HG02798 (cell line): Measurements from ENCODE around the gene DLGAP1.

ENCODE experiments used
- ATAC-seq: cut with Tn5 transposase; IDR thresholded peaks from one replicate; pipeline ENCODE4 v1.9.1; 2021; ENCODE audit warnings: mild to moderate bottlenecking; ENCODE audit not compliant: unreplicated experiment, poor library complexity

The DLGAP1 gene

DNA sequence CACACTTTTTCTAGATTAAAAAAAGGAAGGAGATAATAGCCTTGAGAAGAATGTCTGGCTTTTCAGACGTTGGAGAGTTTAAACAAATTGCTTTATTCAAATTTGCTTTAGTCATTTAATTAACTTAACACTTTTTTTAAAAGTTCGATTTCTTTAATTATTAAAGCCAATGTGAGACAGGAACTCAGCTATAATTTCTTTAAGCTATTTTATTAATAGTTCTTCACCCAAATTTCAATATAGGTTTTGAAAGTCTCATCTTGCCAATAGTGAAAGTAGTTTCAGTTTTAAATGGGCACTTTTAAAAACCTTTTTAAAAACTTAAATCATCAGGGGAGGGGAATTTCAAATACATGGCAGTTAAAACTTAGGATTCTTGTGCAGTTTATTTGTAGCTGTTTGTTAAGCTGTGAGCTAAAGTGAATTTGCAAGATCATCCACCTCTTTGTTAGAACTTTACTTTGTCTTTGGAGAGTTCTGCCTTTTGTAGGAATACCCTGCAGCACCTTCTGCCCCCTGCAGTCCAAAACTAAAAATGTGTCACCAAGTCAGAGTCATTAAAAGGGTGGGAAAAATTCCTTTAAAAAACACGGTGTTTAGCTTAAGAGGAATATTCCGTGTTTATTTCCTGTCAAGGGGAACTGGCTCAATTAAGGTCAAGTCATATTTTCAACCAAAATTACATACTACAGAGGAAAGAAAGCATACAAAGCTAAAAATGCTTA, 1000.6 kb downstream of the DLGAP1 start:
- no peak for ATAC-seq

DNA sequence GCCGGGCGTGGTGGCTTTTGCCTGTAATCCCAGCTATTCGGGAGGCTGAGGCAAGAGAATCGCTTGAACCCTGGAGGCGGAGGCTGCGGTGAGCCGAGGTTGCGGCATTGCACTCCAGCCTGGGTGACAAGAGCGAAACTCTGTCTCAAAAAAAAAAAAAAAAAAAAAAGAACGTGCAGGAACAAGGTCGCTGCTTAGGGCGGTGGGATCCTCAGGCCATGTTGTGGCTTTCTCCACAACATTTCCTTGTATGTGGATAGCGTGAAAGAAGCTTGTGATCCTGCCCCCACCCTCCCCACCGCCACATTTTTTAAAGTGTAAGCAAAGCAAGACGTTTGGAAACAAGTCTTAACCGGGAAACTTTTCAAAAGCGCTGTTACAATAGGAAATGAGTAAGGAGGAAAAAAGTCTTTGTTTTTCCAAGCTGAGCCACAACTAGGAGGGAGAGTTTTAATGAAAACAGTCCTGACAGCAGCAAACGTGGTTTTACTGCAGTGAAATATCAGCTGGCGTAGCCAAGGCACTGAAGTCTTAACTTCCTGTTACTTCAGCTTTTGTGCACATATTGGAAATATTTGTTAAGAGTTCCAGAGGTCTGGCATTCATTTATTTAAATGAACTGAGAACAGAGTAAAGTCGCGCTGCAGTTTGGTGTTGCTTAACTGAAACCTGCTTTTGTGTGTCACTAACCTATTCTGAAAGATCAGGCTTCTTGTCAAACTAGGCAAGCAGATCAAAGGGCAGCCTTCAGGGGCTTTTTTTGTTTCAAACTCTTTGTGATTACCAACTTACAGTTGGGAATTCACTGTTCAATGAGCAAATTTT, 1001.4 kb downstream of the DLGAP1 start:
- no peak for ATAC-seq

DNA sequence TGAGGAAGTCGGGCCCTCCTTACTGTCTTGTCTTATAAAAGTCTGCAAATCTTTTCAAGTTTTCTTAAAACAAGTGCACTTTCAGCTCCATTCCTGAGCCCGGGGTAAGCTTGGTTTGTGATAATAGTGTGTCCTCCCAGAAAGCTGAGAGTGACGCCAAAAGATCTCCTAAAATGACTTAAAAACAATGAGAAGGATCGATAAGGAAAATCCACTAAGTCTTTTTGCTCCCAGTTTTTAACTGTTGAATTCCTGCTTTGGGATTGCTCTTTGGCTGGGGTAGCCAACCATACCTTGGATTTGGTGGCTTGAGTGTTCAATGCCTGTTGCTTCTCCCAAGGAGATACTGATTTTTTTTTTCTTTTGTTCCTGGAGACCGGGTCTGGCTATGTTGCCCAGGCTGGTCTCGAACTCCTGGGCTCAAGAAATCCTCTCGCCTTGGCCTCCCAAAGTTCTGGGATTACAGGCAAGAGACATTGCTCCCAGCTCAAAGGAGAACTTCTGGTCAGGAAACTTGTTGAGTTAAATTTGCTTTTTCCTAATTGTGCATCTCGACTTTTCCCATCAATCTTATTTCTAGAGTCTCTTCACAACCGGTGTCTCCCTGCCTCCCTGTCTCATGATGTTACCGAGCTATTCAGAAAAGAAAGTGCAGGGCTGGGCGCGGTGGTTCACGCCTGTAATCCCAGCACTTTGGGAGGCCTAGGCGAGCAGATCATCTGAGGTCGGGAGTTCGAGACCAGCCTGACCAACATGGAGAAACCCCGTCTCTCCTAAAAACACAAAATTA, 1002.2 kb downstream of the DLGAP1 start:
- no peak for ATAC-seq

DNA sequence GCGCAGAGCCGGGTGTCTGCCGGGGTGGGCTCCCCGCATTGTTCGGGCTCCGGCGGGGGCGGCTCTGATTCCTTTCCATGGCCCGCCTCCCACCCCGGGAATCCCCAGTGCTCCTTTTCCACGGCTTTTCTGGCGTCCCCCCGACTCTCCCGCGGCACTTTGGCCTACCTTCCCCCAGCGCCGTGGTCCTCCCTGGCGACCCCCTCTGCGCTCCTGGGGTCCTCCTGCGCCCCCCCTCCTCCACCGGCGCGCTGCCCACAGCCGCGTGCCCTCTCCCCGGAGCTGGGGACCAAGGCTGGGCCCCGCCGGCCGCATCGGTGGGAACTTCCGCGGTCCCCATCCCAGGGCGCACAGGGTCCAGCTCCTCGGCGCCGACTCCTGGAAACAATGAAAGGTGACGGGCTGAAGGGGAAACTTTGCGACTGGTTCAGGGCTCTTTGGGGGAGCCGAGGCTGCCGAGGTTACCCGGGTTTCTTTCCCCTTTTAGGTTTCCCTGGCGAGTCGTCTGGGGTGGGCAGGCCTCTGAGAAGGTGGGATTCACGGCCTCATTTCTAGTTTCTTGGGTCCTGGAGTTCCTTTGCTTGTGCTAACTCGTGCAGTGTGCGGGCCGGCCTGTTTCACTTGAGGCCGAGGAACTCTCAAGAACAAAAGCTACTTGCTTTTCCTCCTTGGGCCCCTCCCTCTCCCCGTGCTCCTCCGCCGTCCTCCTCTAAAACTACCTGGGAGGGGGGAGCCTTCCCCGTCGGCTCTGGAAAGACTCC, 1002.9 kb downstream of the DLGAP1 start:
- ATAC-seq = no peak

DNA sequence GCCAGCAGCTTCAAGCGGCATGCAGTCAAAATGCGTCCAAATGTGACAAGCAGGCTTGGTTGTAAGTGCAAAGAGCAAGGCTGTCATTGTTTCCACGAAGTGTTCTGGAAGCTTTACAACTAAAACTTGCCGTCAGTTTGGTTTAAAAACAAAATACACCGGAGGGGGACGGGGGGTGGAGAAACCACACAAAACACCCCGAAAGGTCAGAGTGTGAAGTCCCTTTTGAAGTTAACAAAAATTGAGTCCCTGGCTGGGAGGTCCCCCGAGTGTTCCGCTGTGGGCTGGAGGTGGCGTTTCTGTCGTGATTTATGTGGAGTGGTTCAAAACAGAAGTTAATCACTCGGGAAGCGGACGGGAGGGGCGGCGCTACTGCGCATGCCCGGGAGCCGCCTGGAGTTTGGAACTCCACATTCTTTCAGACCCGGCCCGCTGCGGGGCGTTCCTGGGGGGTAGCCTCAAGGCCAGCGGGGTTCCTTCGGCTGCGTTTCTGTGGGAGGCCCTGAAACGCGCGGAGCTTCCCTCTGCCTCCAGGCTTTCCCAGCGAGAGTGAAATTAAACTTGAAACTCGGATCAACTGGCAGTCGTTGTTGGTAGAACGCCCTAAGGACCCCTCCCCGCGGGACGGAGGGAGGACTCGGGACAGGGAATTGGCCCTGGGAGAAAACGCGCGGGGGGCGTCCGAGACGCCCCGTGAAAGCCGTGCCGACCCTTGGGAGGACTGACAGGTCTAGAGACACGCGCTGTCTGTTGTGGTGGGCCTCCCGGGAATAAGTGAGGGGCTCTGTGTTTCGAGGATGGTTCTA, 1003.7 kb downstream of the DLGAP1 start:
- no peak for ATAC-seq

DNA sequence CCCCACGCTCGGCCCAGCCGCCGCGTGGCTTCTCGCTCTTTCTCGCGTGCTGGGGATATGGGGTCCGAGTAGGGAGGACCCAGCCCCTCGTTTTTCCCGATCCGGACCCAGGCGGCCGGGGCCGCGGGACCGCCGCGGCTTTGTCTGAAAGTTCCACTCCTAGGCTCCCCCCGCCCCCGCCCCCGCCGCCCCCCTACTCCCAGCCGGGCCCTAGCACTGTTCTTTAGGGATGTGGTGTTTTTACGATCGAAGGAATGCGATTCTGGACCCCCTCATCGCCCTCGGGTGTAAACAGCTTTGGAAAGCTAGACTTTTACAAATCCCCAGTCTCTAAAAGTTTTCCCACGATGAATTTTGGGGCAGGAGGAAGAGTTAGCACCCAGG, 1004.3 kb downstream of the DLGAP1 start:
- ATAC-seq = no peak

DNA sequence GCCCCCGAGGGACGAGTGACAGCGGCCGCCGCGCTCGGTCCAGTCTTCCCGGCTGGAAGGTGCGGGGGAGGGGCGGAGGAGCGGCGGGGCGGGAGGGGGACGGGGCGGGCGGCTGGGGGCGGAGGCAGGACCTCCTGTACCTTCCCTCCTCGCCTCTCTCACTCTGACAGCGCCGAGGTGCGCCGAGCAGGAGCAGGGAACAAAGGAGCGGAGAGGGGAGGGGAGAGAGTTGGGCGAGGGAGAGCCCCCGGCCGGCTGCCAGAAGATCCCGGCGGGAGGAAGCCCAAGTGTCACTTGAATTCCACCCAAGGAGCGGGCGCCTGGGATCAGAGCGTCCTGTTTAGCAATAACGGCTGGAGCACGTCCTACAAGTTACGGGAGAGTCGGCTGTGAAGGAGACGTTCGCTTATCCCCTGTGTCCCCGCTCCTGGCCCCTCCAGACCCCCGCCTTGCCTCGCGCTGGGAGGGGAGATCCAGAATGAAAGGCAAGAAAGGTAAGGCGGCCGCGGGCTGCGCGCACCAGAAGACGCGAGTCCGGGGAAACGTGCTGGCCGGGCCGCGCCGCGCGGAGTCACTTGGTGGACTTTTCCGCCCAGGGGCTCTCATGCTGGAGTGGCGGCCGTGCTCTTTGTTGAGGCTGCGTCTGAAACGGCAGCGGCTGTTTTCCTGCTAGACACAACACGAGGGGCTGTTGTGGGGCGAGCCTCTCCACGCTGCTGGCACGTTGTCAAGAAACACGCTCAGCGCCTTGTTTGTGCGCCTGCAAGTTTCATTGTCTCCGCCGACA, 1004.9 kb downstream of the DLGAP1 start, which contains the start of gene TGIF1:
TSS of gene TGIF1 (plus strand) at position 161 of the 787 bp plus-strand sequence. CDS start at position 479, 318 bp downstream.
- ATAC-seq = no peak

DNA sequence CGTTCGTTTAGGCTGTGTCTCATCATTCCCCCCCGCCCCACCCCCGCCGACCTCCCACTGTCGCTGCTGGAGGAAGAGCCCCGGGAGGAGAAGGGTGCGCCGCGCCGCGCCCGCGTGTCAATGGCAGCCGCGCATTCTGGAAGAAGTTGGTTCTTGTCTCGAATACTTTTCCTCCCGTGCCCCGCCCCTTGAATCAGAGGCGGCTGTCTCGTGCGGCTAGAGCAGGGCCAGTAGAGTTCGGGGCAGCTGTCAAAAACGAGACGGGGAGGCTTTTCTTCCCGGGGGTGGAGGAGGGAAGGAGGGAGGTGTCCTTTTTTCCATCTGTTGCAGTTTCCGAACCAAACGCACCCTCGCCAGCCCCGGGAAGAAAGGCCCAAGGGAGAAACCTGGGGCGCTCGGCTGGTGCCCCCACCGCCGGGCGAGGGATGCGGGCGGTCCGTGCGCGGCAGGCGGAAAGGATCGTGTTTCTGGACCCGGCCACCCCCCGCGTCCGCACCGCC, 1005.5 kb downstream of the DLGAP1 start:
- peak; percentile 15 for ATAC-seq

DNA sequence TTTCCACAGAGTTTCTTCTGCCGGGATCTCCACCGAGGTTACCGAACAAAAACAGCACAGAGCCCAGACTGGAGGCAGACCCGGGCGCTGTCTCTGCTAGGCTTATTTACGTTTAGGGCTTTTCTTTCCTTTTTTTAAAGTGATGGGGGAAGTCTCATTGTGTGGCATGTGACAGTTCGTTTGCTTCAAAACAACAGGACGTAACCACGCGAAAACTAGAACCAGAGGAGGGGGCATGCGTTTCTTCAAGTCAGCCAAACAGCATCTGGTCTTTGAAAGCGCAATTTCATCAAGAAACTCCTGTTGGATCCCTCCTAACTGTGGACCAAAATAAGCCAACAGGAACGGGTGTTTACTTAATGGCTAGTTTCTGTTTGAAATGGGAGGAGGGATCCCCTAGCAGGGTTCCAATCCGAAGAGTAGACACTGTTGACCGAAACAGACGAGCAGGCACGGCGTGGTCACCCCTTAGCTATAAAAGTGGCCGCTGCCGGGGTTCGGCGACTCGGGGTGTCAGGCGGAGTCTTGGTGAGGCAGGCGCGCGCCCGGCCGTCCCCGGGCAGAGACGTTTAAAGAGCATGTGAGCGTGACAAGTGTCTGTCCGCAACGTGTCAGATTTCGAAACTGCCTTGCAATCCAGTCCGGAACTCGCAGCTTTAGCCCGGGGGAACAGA, 1006.1 kb downstream of the DLGAP1 start:
- ATAC-seq = peak; percentile 52

DNA sequence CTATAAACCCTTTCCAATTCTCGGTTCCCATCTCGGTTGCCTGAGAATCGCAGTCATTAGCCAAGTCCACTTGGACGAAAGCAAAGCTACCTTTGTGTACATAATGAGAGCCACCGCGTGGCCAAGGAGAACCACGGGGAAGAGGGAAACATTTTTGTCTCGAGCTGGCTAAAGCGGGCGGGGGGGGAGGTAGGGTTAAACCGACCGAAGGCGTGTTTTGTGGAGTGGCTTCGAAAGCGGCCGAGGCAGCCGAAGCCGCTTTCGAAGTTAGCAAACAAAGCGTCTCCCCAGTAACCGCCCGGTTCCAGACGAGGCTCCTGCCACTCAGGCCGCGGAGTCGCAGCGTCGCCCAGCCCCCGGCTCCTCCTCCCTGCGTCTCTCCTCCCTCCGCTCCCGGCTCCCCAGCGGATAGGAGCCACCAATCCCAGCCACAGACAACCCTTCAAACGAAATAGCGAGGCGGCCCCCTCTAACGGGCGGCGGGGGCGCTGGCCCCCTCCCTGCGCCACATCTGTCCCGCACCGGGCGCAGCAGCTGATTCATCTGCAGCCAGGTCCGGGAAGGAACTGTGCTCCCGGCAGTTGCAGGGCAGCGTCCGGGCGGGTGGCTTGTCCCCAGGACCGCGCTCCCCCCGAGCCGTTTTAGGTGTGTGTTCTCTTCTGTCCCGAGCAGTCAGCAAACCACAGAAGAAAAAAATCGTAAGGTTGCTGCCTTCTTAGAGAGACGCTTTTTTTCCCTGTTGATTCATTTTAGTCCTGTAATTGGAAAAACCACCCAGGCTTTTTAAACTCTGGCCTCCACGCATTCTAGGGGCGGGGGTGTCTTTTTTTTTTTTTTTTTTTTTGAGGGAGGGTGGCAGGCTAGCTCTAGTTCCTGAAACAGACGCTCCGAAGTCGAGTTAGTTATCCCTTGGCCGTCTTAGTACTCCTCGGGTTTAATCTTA, 1006.9 kb downstream of the DLGAP1 start:
- peak; percentile 83 for ATAC-seq

DNA sequence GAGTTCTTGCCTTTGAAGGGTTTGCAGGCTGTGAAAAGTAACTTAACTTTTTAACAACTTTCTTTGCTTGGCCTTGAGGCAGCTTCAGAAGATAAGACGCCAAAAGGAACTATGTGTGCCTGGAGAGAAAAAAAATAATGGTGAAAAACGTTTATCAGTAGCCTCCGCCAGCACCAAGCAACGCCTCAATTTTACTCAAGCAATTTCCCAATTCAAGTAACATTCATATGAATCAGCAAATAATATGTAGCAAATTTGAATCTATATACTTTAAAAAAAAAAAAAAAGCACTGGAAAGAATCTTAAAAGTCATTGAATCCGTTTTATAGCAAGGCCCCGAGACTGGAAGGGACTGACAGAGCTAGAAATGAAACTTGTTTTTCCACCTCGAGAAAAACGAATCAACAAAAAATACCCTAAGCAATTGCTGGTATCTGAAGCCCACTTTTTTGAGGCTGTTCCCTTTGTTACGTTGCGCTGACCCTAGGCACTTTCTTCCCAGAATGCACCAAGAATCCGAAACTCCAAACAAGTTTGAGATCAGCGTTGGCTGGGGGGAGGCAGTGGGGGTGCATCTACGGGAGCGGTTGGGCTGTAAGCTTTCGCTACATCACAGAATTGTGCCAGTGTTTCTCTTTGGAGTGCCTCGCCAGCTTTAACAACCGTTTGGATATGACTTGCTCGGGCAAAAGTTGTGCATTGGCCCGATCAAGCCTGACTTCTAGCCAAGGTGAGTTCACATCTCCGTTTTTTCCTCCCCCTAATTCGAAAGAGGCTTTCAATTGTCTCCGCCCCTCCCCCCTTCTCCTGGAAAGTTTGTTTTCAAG, 1007.8 kb downstream of the DLGAP1 start:
- no peak for ATAC-seq
